ENCODE measurements around the gene NUCB2.

- TF ChIP-seq, protein P1, sequence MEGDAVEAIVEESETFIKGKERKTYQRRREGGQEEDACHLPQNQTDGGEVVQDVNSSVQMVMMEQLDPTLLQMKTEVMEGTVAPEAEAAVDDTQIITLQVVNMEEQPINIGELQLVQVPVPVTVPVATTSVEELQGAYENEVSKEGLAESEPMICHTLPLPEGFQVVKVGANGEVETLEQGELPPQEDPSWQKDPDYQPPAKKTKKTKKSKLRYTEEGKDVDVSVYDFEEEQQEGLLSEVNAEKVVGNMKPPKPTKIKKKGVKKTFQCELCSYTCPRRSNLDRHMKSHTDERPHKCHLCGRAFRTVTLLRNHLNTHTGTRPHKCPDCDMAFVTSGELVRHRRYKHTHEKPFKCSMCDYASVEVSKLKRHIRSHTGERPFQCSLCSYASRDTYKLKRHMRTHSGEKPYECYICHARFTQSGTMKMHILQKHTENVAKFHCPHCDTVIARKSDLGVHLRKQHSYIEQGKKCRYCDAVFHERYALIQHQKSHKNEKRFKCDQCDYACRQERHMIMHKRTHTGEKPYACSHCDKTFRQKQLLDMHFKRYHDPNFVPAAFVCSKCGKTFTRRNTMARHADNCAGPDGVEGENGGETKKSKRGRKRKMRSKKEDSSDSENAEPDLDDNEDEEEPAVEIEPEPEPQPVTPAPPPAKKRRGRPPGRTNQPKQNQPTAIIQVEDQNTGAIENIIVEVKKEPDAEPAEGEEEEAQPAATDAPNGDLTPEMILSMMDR (optimal IDR thresholded peaks at IDR 0.05 in 1 of 3, IDR thresholded peaks at IDR 0.05 in 1 of 3, conservative IDR thresholded peaks at IDR 0.05 in 1 of 3; ENCODE audit: extremely low read depth in 1 of 3, insufficient read depth in 2 of 3, low read length in 3 of 3) = no peak
- TF ChIP-seq EZH2 (IDR thresholded peaks at IDR 0.05; ENCODE audit: low read length) = no peak
Measured at GRCh38 chr11:17314232-17314547, 37.7 kb downstream of the NUCB2 start.
